Measurements from ENCODE around the gene TRPC4. TPM values are rescaled to one million over a fixed set of nuclear protein-coding genes. Genes with fewer than 3 reads are reported as not detected.

TRPC4 gene
- total RNA-seq, 1 donor: 37.6 TPM

- no peak overlapping the region for H3K4me3 ChIP-seq (ENCODE audit: low read depth, low read length)
- DNase-seq (ENCODE audit: low read depth): peak; percentile 34
- no peak for TF ChIP-seq CTCF (IDR thresholded peaks at IDR 0.05; ENCODE audit: insufficient read depth, low read depth, low read length)
Observed at GRCh38 chr13:37648609-37649008, 221.0 kb downstream of the TRPC4 start.

- no peak overlapping the region for H3K4me3 ChIP-seq (ENCODE audit: low read depth, low read length)
- DNase-seq (ENCODE audit: low read depth): no peak
- no peak for TF ChIP-seq CTCF (IDR thresholded peaks at IDR 0.05; ENCODE audit: insufficient read depth, low read depth, low read length)
Observed at GRCh38 chr13:37647031-37647650, 222.4 kb downstream of the TRPC4 start.

- no peak overlapping the region for H3K4me3 ChIP-seq (ENCODE audit: low read depth, low read length)
- TF ChIP-seq CTCF (IDR thresholded peaks at IDR 0.05; ENCODE audit: insufficient read depth, low read depth, low read length): no peak
- DNase-seq (ENCODE audit: low read depth): no peak
Observed at GRCh38 chr13:37646531-37646930, 223.0 kb downstream of the TRPC4 start.

- no peak overlapping the region for H3K4me3 ChIP-seq (ENCODE audit: low read depth, low read length)
- DNase-seq (ENCODE audit: low read depth): no peak
- TF ChIP-seq CTCF (IDR thresholded peaks at IDR 0.05; ENCODE audit: insufficient read depth, low read depth, low read length): no peak
Observed at GRCh38 chr13:37645181-37645740, 224.3 kb downstream of the TRPC4 start.

- no peak for TF ChIP-seq CTCF (IDR thresholded peaks at IDR 0.05; ENCODE audit: insufficient read depth, low read depth, low read length)
- no peak for DNase-seq (ENCODE audit: low read depth)
- no peak overlapping the region for H3K4me3 ChIP-seq (ENCODE audit: low read depth, low read length)
Observed at GRCh38 chr13:37641391-37641790, 228.2 kb downstream of the TRPC4 start.

GRCh38 chr13:37640499-37640898 is 229.1 kb downstream of the TRPC4 start:
- TF ChIP-seq CTCF (IDR thresholded peaks at IDR 0.05; ENCODE audit: insufficient read depth, low read depth, low read length): peak; percentile 68
- DNase-seq (ENCODE audit: low read depth): peak; percentile 82
- H3K4me3 ChIP-seq (ENCODE audit: low read depth, low read length): no peak overlapping the region

GRCh38 chr13:37636701-37637100 is 232.9 kb downstream of the TRPC4 start:
- TF ChIP-seq CTCF (IDR thresholded peaks at IDR 0.05; ENCODE audit: insufficient read depth, low read depth, low read length): no peak
- DNase-seq (ENCODE audit: low read depth): no peak

More at GRCh38 chr13:37636701-37637100, 232.9 kb downstream of the TRPC4 start:
- no peak overlapping the region for H3K4me3 ChIP-seq (ENCODE audit: low read depth, low read length)
